SK-N-SH (cell line): ENCODE measurements around the gene IPO11. TPM values are rescaled to one million over a fixed set of nuclear protein-coding genes. Genes with fewer than 3 reads are reported as not detected.
A peak's percentile ranks its signal among the peaks of the same experiment; 100 is the strongest.

Experiments
- CTCF ChIA-PET: fragments of 300-600, 350-600 bp; formaldehyde crosslinking; extraction: SDS; loops from one replicate; lab custom pipeline; 2021; lab: Yijun Ruan, JAX
- POLR2A ChIA-PET: fragments of 350-600 bp; sonication (Branson Sonifier 250); formaldehyde crosslinking; extraction: SDS; loops from one replicate; lab custom pipeline; 2020; ENCODE audit warnings: antibody characterized with exemption, inconsistent platforms; lab: Yijun Ruan, JAX
- DNase-seq: peaks from one replicate; pipeline ENCODE4 v3.0.0; 2012
- H2AFZ ChIP-seq: fragments of 200-600 bp; sonication (generic); 2 replicates; pipeline ENCODE4 v1.8.1; 2016; ENCODE audit warnings: antibody characterized with exemption, mild to moderate bottlenecking, low read depth
- H3F3A ChIP-seq: fragments of 200-600 bp; sonication (generic); replicated peaks from 2 replicates; pipeline ENCODE3; 2016; ENCODE audit warnings: antibody characterized with exemption, mild to moderate bottlenecking; ENCODE audit not compliant: insufficient read depth
- H3K27ac ChIP-seq, 2 experiments: fragments of 200-500 bp in 1 of 2; fragments of 200-600 bp in 1 of 2; sonication (Bioruptor generic) in 1 of 2; sonication (generic), shearing (Covaris generic) in 1 of 2; 2 replicates each; pipeline versions ENCODE4 v1.5.1 to v1.6.1; 2014 to 2016; ENCODE audit warnings: low read depth in 2 of 2, inconsistent platforms in 1 of 2, low read length in 1 of 2, mild to moderate bottlenecking in 1 of 2, mixed read lengths in 1 of 2
- H3K27me3 ChIP-seq: fragments of 200-600 bp; sonication (generic), shearing (Covaris generic); 2 replicates; pipeline ENCODE4 v1.6.1; 2016; ENCODE audit warnings: mixed run types; ENCODE audit not compliant: insufficient read depth
- H3K36me3 ChIP-seq, 2 experiments: fragments of 200-500 bp in 1 of 2; fragments of 200-600 bp in 1 of 2; sonication (Bioruptor generic) in 1 of 2; sonication (generic) in 1 of 2; replicated peaks in 1 of 2; 2 replicates each; pipeline versions ENCODE3 to v1.5.1; 2014 to 2016; ENCODE audit warnings: low read length in 1 of 2, mild to moderate bottlenecking in 1 of 2; ENCODE audit not compliant: insufficient read depth in 2 of 2, control insufficient read depth in 1 of 2
- H3K4me1 ChIP-seq, 2 experiments: fragments of 200-500 bp in 1 of 2; fragments of 200-600 bp in 1 of 2; sonication (Bioruptor generic) in 1 of 2; sonication (generic), shearing (Covaris generic) in 1 of 2; 2 replicates each; pipeline versions ENCODE4 v1.5.1 to v1.6.1; 2014 to 2016; ENCODE audit warnings: low read depth in 1 of 2, low read length in 1 of 2, mixed run types in 1 of 2; ENCODE audit not compliant: insufficient read depth in 2 of 2, control insufficient read depth in 1 of 2
- H3K4me2 ChIP-seq: fragments of 200-600 bp; sonication (generic), shearing (Covaris generic); 2 replicates; pipeline ENCODE4 v1.6.1; 2017; ENCODE audit warnings: mixed run types
- H3K4me3 ChIP-seq, 2 experiments: fragments of 200-500 bp in 1 of 2; fragments of 200-600 bp in 1 of 2; sonication (Bioruptor generic) in 1 of 2; sonication (generic), shearing (Covaris generic) in 1 of 2; 2 replicates each; pipeline versions ENCODE4 v1.5.1 to v1.8.1; 2014 to 2016; ENCODE audit warnings: low read depth in 2 of 2, inconsistent platforms in 1 of 2, low read length in 1 of 2, mild to moderate bottlenecking in 1 of 2, mixed read lengths in 1 of 2, moderate library complexity in 1 of 2
- H3K79me2 ChIP-seq: fragments of 200-600 bp; sonication (generic); 2 replicates; pipeline ENCODE4 v1.8.1; 2017; ENCODE audit warnings: mild to moderate bottlenecking; ENCODE audit not compliant: insufficient read depth
- H3K9ac ChIP-seq: fragments of 200-600 bp; sonication (generic); 2 replicates; pipeline ENCODE4 v1.6.1; 2017; ENCODE audit warnings: mixed run types
- H3K9me2 ChIP-seq: fragments of 200-600 bp; sonication (generic); 2 replicates; pipeline ENCODE4 v1.6.1; 2017; ENCODE audit warnings: mixed run types
- H3K9me3 ChIP-seq: fragments of 200-600 bp; sonication (generic); 2 replicates; pipeline ENCODE4 v1.6.1; 2017; ENCODE audit warnings: mixed run types, mild to moderate bottlenecking, moderate library complexity
- H4K20me1 ChIP-seq: fragments of 200-600 bp; sonication (generic); 2 replicates; pipeline ENCODE4 v1.6.1; 2017; ENCODE audit warnings: mild to moderate bottlenecking, mixed run types; ENCODE audit not compliant: insufficient read depth
- ELF1 ChIP-seq: IDR thresholded peaks from 2 replicates; pipeline ENCODE4 v1.4.0; 2012
- EP300 ChIP-seq, 2 experiments: IDR thresholded peaks; 2 replicates each; pipeline versions ENCODE4 v1.4.0 to v1.6.1; 2012; ENCODE audit warnings: borderline replicate concordance in 1 of 2, low read depth in 1 of 2, low read length in 1 of 2
- EZH2phosphoT487 ChIP-seq: fragments of 200-600 bp; sonication (generic); IDR thresholded peaks from 2 replicates; pipeline ENCODE4 v1.6.1; 2017; ENCODE audit warnings: low read depth, mixed run types, mild to moderate bottlenecking, antibody characterized with exemption, moderate library complexity, borderline replicate concordance
- FOSL2 ChIP-seq: IDR thresholded peaks from 2 replicates; pipeline ENCODE4 v1.4.0; 2012; ENCODE audit warnings: low read depth, mild to moderate bottlenecking, moderate library complexity, borderline replicate concordance
- FOXM1 ChIP-seq: IDR thresholded peaks from 2 replicates; pipeline ENCODE4 v1.4.0; 2012; ENCODE audit warnings: low read depth, mild to moderate bottlenecking
- GABPA ChIP-seq: IDR thresholded peaks from 2 replicates; pipeline ENCODE4 v1.4.0; 2012; ENCODE audit warnings: low read depth, mild to moderate bottlenecking
- GATA2 ChIP-seq: sonication (generic); formaldehyde crosslinking; IDR thresholded peaks from 2 replicates; pipeline ENCODE4 v1.5.0; 2020; ENCODE audit warnings: mild to moderate bottlenecking, missing genetic modification reagents
- JUND ChIP-seq: IDR thresholded peaks from 2 replicates; pipeline ENCODE4 v1.4.0; 2012
- MEF2A ChIP-seq: IDR thresholded peaks from 2 replicates; pipeline ENCODE4 v1.4.0; 2012; ENCODE audit warnings: low read depth, borderline replicate concordance
- MXI1 ChIP-seq: IDR thresholded peaks from 2 replicates; pipeline ENCODE4 v1.6.1; 2012; ENCODE audit warnings: mild to moderate bottlenecking, low read depth, low read length, improper control_type of control experiment
- NFIC ChIP-seq: IDR thresholded peaks from 2 replicates; pipeline ENCODE4 v1.4.0; 2012; ENCODE audit warnings: borderline replicate concordance
- RCOR1 ChIP-seq: fragments of 150-350 bp; IDR thresholded peaks from 2 replicates; pipeline ENCODE4 v1.6.1; 2017; ENCODE audit warnings: antibody characterized with exemption, low read length
- RFX5 ChIP-seq: IDR thresholded peaks from 2 replicates; pipeline ENCODE4 v1.6.1; 2012; ENCODE audit warnings: mild to moderate bottlenecking, improper control_type of control experiment, low read length
- SIN3A ChIP-seq: IDR thresholded peaks from 2 replicates; pipeline ENCODE4 v1.6.1; 2012; ENCODE audit warnings: low read depth, mild to moderate bottlenecking, low read length, moderate library complexity, borderline replicate concordance
- YY1 ChIP-seq: IDR thresholded peaks from 2 replicates; pipeline ENCODE4 v1.4.0; 2012; ENCODE audit warnings: low read depth, mild to moderate bottlenecking
- WGBS: methylation state at CpG from one replicate; pipeline ENCODE4 v1.1.6; 2017; ENCODE audit warnings: low lambda C conversion rate; 5-methylcytosine and 5-hydroxymethylcytosine counted together
- polyA plus RNA-seq, 3 experiments: library from polyadenylated mRNA; depleted of rRNA; stranded (reverse); fragments of >200 nt; gene quantifications; 2 replicates each; pipeline ENCODE4 v1.2.3, GENCODE V29; 2012
- TF ChIP-seq, protein P1 (sequence below): IDR thresholded peaks from 2 replicates; pipeline ENCODE4; 2012
- TF ChIP-seq, protein P2 (sequence below): IDR thresholded peaks from 2 replicates; pipeline ENCODE4 v1.4.0; 2012; ENCODE audit warnings: low read depth
- TF ChIP-seq, protein P3 (sequence below): fragments of 150-350 bp; IDR thresholded peaks from 2 replicates; pipeline ENCODE4 v1.6.1; 2017; ENCODE audit warnings: antibody characterized with exemption, low read length, low read depth, borderline replicate concordance

Gene IPO11
- polyA plus RNA-seq, 1 of the 3 experiments (the other 2 are of a cell fraction), result 8.1 TPM

DNA sequence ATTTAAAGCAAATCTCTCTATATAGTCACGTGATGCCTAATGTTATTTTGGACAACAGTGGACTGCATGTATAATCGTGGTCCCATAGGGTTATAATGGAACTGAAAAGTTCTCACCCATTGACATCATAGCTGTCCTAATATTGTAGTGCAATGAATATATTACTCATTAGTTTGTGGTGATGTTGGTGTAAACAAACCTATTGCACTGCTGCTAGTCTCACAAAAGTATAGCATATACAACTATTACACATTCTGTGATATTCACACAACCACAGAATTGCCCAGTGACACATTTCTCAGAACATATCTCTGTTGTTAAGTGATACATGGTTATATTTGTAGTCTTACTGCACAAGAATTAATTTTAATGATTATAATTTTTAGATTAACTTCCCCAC is 37.7 kb downstream of the IPO11 start:
- Histone ChIP-seq H3K27ac (no peak overlapping the region), H3F3A (no peaks in the 10 kb centered on the region), H2AFZ (no peak overlapping the region), H3K9ac (no peak overlapping the region), H3K36me3 (peaks cover 23 to 28% of the 10 kb centered on the region in 2 experiments), H3K4me1 (no peaks in the 10 kb centered on the region), H4K20me1 (no peaks in the 10 kb centered on the region), H3K79me2 (peaks cover 20% of the 10 kb centered on the region; the same call in 1 of the 2 replicates), H3K4me2 (no peak overlapping the region), H3K9me3 (no peaks in the 10 kb centered on the region), H3K9me2 (no peaks in the 10 kb centered on the region), H3K27me3 (no peaks in the 10 kb centered on the region), H3K4me3 (no peak overlapping the region)
- ChIA-PET POLR2A (no interaction called here), CTCF (interaction anchor here (1.2 to 7.4 kb wide), 2 partner anchors 10 to 13 kb away, joined by 3 to 48 read pairs; no protein-coding TSS in a partner anchor)
- WGBS, result 95% methylated on average over 2 of the region's 2 CpGs
- no peak for DNase-seq
- TF ChIP-seq EP300 (IDR thresholded peaks at IDR 0.05; ENCODE audit: borderline replicate concordance in 1 of 2, low read depth in 1 of 2, low read length in 1 of 2) (no peak), GABPA (no peak), MEF2A (no peak), FOXM1 (no peak), SIN3A (no peak), GATA2 (CRISPR knock-in tag) (no peak), RCOR1 (no peak), MXI1 (no peak), FOSL2 (no peak), ELF1 (no peak), YY1 (no peak), NFIC (no peak), EZH2phosphoT487 (no peak), RFX5 (no peak)
- TF ChIP-seq, protein P1, sequence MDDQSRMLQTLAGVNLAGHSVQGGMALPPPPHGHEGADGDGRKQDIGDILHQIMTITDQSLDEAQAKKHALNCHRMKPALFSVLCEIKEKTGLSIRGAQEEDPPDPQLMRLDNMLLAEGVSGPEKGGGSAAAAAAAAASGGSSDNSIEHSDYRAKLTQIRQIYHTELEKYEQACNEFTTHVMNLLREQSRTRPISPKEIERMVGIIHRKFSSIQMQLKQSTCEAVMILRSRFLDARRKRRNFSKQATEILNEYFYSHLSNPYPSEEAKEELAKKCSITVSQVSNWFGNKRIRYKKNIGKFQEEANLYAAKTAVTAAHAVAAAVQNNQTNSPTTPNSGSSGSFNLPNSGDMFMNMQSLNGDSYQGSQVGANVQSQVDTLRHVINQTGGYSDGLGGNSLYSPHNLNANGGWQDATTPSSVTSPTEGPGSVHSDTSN, result no peak

DNA sequence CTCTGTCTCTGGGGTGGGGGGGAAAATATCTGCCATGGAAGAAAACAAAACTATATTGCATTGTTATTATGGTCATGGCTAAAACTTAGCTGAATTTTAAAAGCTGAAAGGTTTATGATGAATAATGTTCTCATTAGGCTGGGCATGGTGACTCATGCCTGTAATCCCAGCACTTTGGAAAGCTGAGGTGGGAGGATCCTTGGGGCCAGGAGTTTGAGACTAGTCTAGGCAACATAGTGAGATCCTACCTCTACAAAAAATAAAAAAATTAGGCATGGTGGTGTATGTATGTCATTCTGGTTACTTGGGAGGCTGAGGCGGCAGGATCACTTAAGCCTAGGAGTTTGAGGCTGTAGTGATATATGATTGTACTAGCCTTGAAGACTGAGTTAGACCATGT is 44.5 kb downstream of the IPO11 start:
- Histone ChIP-seq H3K9me2 (no peaks in the 10 kb centered on the region), H4K20me1 (peaks cover 6% of the 10 kb centered on the region; the same call in 1 of the 2 replicates), H3K9me3 (no peaks in the 10 kb centered on the region), H3K36me3 (peaks cover 0 to 7% of the 10 kb centered on the region in 2 experiments), H3K9ac (no peak overlapping the region), H3K4me1 (peaks cover 0 to 10% of the 10 kb centered on the region in 2 experiments; a peak in 1 of 4 replicates), H3K4me2 (no peak overlapping the region), H2AFZ (no peak overlapping the region), H3K27me3 (no peaks in the 10 kb centered on the region), H3K27ac (no peak overlapping the region), H3K79me2 (peaks cover 13% of the 10 kb centered on the region; the same call in 1 of the 2 replicates), H3K4me3 (no peak overlapping the region), H3F3A (no peaks in the 10 kb centered on the region)
- ChIA-PET POLR2A (no interaction called here), CTCF (interaction anchor here (0.8 to 3.1 kb wide), 3 partner anchors 9 to 322 kb away, joined by 3 to 11 read pairs (median 7); no protein-coding TSS in a partner anchor)
- DNase-seq, result no peak
- TF ChIP-seq, protein P1, result peak; percentile 53; the same call in 1 of the 2 replicates
- TF ChIP-seq, protein P2, sequence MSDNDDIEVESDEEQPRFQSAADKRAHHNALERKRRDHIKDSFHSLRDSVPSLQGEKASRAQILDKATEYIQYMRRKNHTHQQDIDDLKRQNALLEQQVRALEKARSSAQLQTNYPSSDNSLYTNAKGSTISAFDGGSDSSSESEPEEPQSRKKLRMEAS, result no peak
- TF ChIP-seq RFX5, result no peak
- TF ChIP-seq FOSL2, result peak; percentile 73
- TF ChIP-seq MXI1, result no peak
- peak; percentile 35; the same call in 1 of the 2 replicates for TF ChIP-seq JUND
- TF ChIP-seq, protein P3, sequence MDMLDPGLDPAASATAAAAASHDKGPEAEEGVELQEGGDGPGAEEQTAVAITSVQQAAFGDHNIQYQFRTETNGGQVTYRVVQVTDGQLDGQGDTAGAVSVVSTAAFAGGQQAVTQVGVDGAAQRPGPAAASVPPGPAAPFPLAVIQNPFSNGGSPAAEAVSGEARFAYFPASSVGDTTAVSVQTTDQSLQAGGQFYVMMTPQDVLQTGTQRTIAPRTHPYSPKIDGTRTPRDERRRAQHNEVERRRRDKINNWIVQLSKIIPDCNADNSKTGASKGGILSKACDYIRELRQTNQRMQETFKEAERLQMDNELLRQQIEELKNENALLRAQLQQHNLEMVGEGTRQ, result no peak
- 100% methylated on average over 1 of the region's 1 CpG for WGBS
